ENCODE data around the gene NUDT9.
A peak's percentile ranks its signal among the peaks of the same experiment; 100 is the strongest.
"Not testable (repeated sequence)": the region's sequence is repeated elsewhere in the genome, so short reads cannot be mapped to it uniquely, and the experiment has no call there.

NUDT9 gene, protein sequence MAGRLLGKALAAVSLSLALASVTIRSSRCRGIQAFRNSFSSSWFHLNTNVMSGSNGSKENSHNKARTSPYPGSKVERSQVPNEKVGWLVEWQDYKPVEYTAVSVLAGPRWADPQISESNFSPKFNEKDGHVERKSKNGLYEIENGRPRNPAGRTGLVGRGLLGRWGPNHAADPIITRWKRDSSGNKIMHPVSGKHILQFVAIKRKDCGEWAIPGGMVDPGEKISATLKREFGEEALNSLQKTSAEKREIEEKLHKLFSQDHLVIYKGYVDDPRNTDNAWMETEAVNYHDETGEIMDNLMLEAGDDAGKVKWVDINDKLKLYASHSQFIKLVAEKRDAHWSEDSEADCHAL

DNA sequence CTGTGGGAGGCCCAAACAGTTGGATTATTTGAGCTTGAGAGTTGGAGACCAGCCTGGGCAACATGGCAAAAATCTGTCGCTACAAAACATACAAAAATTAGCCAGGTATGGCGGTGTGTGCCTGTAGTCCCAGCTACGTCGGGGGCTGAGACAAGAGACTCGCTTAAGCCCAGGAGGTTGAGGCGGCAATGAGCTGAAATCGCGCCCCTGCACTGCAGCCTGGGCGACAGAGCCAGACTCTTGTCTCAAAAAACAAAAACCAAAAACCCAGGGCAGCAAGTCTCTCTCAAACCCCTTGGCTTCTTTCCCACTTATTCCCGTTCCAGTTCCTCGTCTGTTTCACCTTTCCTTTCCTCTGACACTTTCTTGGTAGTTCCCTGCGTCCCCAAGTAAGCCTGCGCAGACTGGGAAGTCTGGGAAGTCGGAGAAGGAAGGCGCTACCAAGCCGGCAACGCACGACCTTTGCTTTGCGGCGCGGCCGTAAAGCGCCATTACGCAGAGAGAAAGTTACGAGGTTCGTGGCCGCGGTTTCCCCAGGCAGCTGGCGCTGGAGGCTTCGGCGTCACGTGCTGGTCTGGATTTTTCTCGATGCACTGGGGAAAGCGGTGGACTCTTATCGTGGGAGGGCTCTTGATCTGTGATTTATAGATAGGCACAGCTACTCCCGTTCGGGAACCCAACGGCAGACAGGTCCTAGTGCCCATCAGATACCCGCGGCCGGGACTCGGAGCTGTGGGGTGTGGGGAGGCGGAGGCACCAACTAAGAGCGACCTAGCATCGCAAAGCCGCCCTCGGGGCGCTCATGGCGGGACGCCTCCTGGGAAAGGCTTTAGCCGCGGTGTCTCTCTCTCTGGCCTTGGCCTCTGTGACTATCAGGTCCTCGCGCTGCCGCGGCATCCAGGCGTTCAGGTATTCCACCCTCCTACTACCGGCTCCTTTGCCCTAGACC lies at the start of gene NUDT9:
Gene NUDT9 (plus strand): TSS at position 470 of the 949 bp plus-strand sequence. CDS start 333 bp downstream, at position 803.
- TF ChIP-seq, protein P1, sequence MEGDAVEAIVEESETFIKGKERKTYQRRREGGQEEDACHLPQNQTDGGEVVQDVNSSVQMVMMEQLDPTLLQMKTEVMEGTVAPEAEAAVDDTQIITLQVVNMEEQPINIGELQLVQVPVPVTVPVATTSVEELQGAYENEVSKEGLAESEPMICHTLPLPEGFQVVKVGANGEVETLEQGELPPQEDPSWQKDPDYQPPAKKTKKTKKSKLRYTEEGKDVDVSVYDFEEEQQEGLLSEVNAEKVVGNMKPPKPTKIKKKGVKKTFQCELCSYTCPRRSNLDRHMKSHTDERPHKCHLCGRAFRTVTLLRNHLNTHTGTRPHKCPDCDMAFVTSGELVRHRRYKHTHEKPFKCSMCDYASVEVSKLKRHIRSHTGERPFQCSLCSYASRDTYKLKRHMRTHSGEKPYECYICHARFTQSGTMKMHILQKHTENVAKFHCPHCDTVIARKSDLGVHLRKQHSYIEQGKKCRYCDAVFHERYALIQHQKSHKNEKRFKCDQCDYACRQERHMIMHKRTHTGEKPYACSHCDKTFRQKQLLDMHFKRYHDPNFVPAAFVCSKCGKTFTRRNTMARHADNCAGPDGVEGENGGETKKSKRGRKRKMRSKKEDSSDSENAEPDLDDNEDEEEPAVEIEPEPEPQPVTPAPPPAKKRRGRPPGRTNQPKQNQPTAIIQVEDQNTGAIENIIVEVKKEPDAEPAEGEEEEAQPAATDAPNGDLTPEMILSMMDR (IDR thresholded peaks at IDR 0.05; ENCODE audit: low read depth, low read length, missing control alignments), result no peak
- peak within 1 kb of the TSS; percentile 76 for H3K4me3 ChIP-seq (ENCODE audit: low read depth, low read length)
- in situ Hi-C loops (cut with HindIII; ENCODE audit: low sequenced_read_pairs), result no loop called here
- peak; percentile 88 for DNase-seq (ENCODE audit: low read depth)

DNA sequence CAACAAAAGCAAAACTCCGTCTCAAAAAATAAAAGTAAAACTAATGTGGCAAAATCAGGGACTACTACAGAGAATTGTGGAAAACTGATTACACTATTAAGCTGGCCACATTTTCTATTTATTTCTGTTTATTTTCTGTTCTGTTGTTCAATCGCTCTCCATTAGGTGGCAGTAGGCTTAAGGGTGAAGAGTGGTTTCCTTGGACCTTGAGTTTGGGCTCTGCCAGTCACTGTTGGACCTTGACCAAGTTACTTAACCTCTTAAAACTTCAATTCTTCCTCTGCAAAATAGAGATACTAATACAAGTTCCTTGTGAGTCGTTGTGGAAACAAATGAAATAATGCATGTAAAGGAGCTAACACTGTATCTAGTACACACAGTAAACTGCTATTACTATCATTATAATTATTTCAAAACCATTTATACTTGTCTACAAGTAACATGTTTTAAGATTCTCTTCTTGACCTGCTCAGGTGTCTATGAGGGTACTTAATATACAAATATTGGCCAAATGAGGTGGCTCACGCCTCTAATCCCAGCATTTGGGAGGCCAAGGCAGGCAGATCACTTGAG lies 46.6 kb upstream of the NUDT9 start:
- H3K4me3 ChIP-seq (ENCODE audit: low read depth, low read length), result no peak overlapping the region
- TF ChIP-seq, protein P1 (IDR thresholded peaks at IDR 0.05; ENCODE audit: low read depth, low read length, missing control alignments), result peak; percentile 72
- in situ Hi-C loops (cut with HindIII; ENCODE audit: low sequenced_read_pairs), result no loop called here
- peak; percentile 67 for DNase-seq (ENCODE audit: low read depth)

DNA sequence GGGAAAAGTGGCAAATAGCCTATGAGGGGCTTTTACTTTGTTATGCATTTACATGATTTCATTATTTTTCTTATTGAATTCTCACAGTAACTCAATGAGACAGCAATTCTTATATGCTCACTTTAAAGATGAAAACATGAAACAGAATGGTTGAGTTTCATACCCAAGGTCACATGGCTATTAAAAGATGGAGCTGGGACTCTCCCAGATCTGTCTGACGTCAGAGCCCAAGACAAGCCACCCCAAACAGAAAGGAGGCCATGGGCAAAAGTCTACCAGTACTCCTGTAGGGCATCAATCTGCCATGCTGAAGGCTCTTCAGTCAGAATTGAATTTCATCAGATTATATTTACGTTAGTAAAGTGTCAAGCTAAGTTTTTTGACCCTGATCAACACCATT lies 44.6 kb upstream of the NUDT9 start:
- in situ Hi-C loops (cut with HindIII; ENCODE audit: low sequenced_read_pairs), result no loop called here
- no peak overlapping the region for H3K4me3 ChIP-seq (ENCODE audit: low read depth, low read length)
- TF ChIP-seq, protein P1 (IDR thresholded peaks at IDR 0.05; ENCODE audit: low read depth, low read length, missing control alignments), result no peak
- no peak for DNase-seq (ENCODE audit: low read depth)

DNA sequence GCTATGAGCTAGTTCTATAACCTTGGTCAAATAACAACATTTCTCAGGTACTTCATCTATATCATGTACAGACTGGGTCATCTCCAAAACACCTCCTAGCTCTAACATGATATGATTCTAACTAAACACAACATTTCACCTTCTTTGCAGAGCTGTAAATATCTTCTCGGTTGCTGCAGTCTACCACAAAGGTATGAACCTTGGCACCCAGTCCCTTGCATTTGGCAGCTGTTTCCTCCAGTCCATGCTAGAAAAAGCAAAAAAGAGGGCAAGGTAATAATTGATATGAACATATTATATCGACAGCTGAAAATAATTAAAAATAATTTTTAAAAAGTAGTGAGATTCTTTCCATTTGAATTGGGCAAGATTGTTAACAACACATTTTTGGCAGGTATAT lies 40.3 kb upstream of the NUDT9 start:
- in situ Hi-C loops (cut with HindIII; ENCODE audit: low sequenced_read_pairs), result no loop called here
- DNase-seq (ENCODE audit: low read depth), result no peak
- H3K4me3 ChIP-seq (ENCODE audit: low read depth, low read length), result no peak overlapping the region
- TF ChIP-seq, protein P1 (IDR thresholded peaks at IDR 0.05; ENCODE audit: low read depth, low read length, missing control alignments), result no peak

DNA sequence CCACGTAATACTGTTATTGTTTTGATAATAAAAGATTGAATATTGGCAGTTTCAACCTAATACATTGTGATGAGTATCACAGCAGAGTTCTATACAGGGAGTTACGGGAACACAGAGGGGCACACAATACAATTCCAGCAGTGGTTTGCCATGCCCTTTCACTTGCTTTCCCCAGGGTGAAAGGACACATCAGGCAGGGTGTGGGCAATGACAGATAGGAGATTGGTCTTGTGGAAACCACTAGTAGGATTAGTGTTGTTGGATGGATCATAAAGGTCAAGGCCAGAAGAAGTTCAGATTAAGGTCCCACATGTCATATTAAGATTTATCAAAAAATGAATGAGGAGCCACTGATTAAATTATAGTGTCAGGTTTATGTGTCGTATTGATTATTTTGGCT lies 39.4 kb upstream of the NUDT9 start:
- TF ChIP-seq, protein P1 (IDR thresholded peaks at IDR 0.05; ENCODE audit: low read depth, low read length, missing control alignments), result no peak
- DNase-seq (ENCODE audit: low read depth), result no peak
- H3K4me3 ChIP-seq (ENCODE audit: low read depth, low read length), result no peak overlapping the region
- in situ Hi-C loops (cut with HindIII; ENCODE audit: low sequenced_read_pairs), result no loop called here

DNA sequence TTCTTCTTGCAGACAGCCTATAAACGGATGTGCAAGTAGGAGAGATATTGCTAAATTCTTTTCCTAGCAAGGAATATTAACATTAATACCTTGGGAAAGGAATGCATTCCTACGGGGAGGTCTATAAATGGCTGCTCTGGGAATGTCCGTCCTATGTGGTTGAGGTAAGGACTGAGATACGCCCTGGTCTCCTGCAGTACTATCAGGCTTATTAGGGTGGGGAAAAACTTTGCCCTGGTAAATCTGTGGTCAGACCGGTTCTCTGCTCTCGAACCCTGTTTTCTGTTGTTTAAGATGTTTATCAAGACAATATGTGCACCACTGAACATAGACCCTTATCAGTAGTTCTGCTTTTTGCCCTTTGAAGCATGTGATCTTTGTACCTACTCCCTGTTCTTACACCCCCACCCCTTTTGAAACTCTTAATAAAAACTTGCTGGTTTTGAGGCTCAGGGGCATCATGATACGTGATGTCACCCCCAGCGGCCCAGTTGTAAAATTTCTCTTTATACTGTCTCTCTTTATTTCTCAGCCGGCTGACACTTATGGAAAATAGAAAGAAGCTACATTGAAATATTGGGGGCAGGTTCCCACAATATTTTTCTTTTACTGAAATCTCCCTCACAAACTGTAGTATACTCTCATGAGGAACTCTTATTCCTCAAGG lies 37.8 kb upstream of the NUDT9 start:
- DNase-seq (ENCODE audit: low read depth); H3K4me3 ChIP-seq (ENCODE audit: low read depth, low read length); in situ Hi-C loops (cut with HindIII; ENCODE audit: low sequenced_read_pairs): not testable (repeated sequence)
